Measurements from ENCODE around the gene STON2.

Gene STON2

DNA sequence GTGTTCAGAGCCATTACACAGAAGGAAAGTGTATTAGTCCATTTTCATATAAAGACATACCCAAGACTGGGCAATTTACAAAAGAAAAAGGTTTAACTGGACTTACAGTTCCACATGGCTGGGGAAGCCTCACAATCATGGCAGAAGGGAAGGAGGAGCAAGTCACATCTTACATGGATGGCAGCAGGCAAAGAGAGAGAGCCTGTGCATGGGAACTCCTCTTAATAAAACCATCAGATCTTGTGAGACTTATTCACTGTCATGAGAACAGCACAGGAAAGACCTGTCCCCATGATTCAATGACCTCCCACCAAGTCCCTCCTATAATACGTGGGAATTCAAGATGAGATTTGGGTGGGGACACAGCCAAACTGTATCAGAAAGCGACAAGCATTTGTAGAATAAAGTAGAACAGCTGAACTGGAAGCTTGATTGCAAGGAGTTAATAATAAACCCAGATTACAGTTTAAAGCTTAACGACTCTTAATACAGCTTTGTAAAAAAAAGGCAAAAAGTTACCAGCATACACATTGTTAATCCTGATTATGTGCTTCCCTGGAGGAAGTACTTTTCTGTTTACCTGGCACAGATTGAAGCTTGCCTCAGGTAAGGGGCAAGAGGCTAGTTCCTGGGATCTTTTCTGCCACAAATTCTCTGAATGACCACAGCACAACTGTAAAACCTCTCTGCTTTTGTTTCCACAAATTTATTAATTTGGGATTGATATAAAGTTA is 18.1 kb upstream of the STON2 start:
- DNase-seq = no peak

DNA sequence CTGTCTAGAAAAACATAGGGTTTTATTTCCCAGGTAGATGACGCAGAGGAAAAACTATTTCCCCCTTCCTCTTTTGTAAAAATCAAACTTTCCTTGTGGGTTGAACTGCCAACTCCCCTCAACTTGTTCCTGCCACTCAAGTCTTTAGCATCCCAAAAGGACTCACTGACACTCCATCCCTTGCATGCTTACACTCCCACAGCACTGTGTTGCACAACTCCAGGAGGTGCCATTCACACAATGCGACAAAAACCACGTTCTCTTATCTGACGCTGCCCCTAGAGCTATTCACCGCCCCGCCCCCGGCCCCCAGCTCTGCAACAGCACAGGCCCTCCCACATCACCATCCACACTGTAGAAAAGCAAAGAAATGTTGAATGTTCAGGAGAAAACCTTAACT is 16.9 kb upstream of the STON2 start:
- DNase-seq = no peak

DNA sequence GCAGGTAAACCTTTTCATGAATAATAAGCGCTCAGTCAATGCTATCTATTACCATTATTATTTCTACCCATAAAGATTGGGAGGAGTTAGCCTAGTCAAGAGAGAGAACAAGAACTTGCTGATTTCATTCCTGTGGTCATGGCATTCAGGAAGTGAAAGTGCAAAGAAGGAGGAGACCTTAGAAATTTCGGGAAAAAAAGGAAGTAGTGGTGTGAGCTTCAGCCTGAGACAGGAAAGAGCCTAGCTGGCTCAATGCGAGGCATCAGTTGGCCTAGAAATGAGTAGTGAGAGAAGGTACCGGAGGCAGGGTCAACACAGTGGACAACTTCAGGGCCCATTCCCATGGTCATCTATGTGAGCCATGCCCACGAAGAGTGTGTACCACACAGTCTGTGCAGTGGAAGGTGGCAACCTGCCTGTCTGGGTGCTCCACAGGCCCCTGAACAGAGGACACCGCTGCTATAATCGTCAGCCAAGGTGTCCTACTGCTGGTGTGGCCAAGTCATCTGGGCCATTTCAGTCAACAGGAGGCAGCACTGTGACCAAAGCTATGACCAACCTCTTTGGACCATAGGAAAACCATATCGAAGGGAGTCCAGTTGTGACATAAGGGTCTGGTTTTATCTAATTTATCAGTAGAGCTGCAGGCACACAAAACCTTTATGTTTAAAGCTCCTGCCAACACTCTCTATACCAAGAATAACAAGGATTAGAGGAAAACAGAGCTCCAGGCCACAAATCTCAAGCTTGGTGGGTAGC is 16.2 kb upstream of the STON2 start:
- peak; percentile 20 for DNase-seq

DNA sequence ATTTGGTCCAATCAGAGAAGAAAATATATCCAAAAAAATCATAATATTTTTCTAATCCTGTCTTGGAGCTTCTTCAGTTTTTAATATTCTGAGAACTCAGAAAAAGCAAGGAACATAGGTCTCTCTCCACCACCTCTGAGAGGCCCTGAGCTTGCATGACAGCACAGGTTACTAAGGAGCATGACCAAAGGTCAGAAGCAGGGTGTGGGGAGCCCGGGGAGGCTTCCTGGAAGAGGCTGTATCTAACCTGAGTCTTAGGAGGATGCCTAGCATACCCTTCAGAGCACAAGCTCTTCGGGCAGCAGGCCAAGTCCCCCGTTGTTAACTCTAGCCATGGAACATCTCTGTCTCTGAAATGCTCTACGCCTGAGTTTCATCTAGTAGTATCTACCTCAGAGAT is 15.7 kb upstream of the STON2 start:
- DNase-seq = no peak

DNA sequence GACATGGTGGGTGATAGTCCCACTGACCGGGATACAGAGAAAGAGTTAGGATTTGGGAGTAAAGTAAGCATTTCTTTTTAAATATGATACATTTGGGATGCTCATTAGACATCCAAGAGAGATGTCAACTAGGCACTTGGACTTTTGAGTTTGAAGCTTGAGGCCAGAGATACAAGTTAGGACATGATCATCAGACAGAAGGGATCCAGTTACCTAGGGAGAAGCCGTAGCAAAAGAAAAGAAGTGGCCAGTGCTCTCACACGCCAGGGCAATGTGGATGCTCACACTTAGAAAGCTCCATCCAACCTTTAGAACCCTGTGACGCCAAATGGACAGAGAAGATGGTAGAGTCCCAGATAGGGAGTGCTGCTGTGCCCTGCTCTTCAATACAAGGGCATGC is 14.0 kb upstream of the STON2 start:
- DNase-seq = no peak

DNA sequence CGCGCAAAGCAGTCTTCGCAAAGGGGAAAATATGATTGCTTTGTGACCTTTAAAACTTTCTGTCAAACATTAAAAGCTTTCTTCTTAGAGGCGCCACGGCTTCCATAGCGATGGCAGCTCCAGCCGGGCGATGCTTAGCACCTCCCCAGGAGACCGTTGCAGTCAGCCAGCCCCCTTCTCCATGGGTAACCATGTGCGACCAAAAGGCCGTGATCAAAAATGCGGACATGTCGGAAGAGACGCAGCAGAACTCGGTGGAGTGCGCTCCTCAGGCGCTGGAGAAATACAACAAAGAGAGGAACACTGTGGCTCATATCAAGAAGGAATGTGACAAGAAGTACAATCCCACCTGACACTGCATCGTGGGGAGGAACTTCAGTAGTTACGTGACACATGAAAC is 12.7 kb upstream of the STON2 start:
- DNase-seq = no peak

DNA sequence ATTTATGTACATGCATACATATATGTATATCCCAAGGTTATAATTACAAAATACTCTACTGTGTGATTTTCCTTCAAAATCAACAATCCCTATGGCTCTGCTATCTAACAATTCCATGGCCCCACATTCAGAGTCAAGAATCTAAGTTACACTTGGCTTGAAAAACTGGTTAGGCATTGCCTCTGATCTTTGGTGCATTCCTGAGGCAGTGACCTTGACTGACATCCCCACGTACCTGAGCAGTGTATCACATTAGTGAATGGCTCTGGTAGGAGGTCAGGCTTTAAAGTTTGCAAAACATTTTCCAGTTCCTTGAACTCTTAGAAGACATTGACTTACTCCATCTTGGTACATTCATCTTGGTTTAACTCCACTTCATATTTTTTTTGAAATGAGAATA is 8.5 kb upstream of the STON2 start:
- DNase-seq = no peak

DNA sequence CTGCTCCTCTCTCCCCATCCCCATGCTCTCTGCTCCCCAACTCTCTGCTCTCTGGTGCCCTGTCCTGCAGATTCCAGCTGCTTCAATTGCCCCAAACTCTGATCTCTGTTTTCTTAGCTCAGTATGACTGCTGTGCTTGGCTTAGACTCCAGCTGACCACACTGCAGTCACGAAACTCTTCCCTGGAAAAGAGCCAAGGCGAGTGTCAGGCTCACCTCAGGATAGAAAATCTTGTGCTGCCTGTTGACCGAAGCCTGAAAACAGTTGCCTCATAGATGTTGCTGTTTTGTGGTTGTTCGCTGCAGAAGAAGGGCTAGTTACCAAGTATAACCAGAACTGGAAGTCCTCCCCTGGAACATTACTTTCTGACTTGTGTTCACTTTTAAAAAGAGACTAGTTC is 6.7 kb upstream of the STON2 start:
- DNase-seq = no peak

DNA sequence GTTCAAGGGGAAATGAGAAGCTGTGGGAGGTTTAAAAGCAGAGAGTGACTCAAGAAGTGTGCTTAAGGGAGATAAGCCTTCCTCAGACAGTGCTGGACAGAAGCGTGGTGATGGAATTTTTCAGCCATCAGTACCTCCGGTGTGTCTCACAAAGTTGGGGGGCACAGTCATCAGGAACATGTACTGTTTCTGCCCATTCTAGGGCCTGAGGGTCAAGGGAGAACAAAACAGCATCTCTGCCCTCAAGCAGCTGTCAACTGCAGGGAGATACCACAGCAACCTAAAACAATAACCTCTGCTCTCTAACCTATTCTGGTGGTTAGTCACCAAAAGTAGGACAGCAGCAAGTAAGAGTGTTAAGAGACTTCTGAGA is 2.0 kb upstream of the STON2 start:
- DNase-seq = no peak

DNA sequence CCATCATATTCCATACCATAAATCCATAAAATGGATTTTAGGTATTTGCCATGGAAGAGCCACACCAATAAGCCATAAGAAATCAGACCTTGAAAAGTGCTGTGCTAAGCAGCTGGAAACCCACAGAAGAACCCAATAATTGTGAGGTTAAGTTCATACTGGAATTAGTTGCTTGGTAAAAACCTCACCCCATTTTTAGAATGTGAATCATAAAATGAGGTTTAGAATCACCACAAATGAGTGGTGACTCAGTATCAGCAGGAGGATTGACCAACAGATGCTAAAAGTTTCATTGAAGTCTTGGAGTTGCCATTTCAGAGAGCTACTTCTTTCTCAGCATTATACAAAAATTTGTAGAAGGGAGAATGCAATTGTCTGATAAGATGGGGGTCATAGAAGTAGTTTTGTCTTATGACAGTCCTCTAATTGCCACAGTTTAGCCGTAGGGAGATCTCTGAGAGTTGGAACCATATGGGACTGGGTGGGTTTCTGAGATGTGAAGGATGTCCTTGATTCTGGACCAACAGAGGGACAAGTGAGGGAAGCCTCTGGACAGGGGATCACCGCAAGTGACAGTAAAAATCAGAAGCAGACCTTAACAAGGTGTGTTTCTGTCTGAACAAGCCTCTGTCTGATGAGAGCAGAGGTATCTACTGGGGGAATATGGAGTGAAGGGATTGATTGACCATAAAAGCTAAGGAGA is 1.4 kb upstream of the STON2 start:
- no peak for DNase-seq

DNA sequence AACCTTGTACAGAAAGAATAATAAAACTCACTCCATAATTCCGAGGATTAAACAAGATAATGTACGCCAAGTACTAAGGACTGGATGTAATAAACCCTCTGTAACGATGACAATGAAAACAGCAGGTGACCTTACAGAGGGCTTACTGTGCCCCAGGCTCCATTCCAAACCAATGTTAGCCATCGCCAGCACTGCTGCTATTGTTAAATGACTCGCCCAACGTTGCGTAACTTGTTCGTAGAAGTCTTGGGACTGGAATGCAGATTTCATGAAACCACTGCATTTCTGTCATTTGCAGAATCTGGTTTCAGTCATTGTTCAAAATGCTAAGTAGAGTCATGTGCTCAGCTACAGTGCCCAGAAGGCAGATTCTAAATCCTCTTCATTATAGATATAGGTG is 728 bp upstream of the STON2 start:
- DNase-seq = no peak

DNA sequence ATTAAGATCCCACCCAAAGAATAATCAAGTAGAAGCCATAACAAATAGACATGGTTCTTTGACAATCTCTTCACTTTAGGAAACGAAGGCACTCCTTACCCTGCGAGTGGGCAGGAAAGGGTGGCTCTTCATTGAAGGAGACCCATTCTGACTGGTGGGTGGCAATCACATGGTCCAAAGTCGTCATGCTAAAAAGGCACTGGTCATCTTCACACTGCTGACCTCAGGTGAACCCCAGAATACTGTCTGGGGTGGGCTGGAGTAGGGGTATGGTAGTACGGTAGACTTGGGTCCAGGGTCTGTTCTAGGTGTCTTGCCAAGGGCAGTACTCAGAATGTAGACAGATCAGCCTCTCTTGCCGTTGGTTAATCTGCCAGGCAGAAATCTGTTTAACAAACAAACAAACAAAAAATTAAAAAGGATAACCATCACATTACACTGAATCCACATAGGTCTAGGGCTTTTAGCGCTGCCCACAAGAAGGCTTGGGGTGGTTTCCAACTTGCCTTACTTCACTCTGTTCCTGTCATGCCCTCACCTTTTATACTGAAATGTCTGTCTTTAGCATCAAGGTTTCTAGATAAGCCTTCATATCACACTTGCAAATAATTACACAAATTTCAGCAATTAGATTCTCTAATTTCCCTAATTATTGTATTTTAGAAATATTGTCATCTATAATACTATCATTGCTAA is 1.8 kb downstream of the STON2 start:
- no peak for DNase-seq

DNA sequence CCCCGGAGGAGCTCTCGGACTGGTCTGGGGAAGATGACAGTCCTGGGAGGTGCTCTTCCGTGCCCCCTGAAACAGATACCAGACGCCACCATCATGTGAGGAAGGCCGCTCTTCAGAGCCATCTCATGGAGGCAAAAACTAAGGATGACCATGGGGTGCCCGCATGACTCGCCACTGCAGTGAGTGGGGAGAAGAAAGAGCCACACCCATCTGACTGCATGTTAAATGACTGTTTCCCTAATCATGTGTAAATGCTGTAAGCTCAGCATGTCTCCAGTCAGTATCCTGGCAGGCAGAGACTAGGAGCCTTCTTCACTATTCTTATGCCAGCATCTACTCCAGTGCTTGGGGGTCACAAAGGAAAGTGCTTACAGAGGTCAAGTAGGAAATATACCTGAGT is 4.0 kb downstream of the STON2 start:
- DNase-seq = no peak

DNA sequence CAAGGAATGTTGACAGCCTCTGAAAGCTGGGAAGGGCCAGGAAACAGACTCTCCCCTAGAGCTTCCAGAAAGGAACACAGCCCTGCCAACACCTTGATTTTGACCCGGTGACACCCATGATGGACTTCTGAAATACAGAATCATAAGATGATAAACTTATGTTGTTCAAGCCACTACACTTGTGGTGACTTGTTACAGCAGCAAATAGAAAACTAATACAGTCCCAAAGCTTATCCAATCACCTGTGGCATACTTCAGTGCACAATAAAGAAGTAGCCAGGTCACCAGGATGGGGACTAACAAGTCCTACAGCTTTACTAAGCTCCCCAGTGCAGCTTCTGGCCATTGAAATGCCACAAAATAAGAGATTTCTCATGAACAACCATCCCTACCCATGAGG is 5.4 kb downstream of the STON2 start:
- no peak for DNase-seq

DNA sequence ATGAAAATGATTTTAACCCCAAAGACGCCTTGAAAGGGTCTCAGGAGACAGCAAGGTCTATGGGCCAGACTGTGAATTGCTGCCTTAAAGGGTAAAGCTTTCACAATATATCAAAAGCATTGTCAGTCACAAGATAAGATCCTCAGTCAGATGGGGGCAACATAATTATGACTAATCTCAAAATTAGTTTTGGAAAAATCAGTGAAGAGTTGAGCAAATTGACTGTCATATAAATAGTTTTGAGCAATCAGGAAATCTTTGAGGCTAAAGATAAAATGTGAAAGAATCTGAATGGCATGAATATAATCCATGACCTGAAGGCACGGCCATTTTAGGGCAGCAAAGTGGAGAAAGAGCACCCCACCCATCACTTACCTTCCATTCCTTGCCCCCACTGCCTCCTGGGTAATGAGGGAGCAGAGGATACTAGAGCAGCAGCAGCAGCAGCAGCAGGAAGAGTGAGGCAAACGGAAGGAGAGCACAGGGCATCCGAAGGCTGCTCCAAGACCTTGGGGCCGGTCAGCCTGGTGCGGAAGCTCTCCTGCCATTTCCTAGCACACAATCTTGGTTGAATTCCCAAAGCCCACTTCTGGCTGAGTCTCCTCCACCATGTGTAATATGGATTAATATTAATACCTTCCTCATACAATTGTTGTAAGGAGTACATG is 7.0 kb downstream of the STON2 start:
- no peak for DNase-seq

DNA sequence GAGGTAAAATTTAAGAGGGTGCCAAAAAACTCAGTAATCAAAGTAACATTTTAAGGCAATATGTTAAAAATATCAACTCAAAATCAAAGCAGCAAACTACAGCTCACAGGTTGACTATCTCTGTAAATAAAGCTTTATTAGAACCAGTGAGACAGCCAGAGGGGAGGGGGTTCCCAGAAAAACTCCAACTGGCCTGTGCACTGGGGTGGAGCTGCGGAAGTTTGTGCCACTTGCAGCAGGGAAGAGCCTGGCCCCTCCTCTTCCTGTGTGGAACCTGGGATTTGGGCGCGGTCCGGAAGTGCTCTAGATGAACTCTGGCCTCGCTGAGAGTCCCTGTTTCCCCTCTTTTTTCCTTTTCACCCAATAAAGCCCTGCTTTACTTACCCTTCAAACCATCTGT is 8.1 kb downstream of the STON2 start:
- no peak for DNase-seq

DNA sequence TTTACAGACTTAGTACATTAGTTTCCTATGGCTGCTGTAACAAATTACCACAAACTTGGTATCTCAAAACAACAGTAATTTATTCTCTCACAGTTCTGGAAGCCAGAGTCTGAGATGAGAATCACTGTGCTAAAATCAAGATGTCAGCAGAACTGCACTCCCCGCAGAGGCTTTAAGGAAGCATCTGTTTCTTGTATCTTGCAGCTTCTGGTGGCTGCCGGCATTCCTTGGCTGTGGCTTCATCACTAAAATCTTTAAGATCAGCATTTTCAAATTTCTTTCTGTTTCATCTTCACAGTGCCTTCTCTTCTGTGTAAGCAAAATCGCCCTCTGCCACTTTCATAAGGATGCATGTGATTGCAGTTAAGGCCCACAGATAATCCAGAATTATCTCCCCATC is 9.4 kb downstream of the STON2 start:
- DNase-seq = no peak

DNA sequence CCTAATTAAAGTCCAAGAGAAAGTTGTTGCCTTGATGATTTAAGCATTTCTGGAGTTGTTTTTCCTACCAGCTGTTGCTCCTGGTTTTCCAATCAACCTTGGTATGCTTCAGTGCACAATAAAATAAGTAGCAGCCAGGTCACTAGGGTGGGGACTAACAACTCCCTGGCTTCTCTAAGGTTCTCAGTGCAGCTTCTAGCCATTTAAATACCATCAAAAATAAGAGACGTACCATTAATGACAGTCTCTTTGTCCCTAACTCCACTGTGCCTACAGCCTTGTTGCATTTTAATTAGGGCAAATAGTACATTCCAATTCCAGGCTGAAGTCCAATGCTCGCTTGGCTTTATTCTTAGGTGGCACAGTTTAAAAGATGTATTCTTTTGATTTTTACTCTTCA is 11.8 kb downstream of the STON2 start:
- no peak for DNase-seq

DNA sequence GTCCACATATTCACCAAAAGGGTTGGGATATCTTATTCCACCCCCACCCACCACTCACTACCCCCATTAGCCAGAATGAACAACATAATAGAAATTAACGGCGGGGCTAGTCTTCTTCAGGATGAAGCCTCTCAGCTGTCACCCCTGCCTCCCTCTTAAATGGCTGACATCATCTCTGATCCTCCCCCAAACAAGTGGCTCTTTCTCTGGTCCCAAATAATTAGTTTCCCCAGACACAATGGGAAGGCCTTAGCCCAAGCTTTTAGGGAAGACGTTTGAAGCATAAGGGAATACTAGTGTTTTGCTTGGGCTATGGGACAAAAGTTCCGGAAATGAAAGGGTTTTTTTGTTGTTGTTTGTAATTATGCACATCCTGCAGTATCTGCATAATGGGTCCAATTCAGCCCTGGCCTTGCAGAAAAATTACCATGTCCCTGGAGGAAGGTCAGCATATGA is 13.8 kb downstream of the STON2 start:
- DNase-seq = no peak

DNA sequence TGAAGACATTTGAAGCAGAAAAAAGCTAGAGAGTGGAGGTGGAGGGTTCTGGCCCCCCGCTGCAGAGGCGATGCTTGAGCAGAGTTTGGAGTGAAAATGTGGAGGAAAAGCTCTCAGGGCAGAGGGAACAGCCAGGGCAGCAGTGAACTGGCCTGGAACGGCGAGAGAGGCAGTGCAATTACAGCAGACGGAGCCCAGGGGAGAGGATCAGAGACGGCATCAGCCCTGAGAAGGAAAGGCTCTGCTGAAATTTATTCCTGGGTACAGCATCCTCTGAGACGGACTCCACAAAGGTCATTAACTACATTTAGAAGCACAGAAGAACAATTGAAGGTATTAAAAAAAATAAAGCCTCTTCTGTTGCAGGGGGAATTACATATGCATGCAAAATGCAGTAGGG is 14.2 kb downstream of the STON2 start:
- no peak for DNase-seq

DNA sequence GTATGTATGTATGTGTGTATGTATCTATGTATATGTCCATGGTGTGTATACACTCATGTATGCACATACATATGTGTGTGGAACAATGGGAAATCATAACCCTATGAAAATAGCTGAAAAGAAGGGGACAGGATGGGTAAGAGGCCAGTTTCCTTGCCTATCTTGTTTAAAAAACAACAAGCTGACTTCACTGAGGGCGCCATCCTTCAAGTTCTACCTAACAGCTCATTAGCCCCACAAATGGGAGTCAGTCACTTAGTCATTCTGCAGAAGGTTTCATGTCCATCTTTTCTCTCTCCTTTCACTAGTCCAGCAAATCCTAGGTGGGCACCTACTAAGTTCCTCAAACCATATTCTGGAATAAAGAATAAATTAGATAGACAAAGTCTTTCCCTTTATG is 14.7 kb downstream of the STON2 start:
- no peak for DNase-seq

DNA sequence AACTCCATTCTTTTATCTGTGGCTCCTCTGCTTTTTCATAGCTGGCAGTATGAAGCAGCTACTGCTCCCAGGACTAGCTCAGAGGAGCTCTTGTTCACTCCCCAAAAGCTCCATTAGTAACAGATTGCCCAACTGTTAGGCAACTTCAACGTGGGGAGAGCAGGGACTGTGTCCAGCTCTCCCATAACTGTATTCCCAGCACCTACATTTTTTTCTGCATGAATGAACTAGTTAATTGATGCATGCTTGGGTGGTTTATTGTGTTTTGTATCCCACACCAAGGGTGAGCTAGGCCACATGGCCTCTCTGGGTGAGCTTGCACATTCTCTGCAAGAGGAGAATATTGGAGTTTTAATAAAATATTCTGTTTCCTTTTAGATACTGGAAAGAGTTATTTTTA is 15.2 kb downstream of the STON2 start:
- no peak for DNase-seq

Measured in CD4-positive, alpha-beta T cell treated with Interleukin-17A for 1 hour (primary cell).